ENCODE measurements around the gene ZSCAN18.

- no peak for TF ChIP-seq CTCF (IDR thresholded peaks at IDR 0.05)
- no peak for TF ChIP-seq POLR2A (IDR thresholded peaks at IDR 0.05)
These were observed 44.4 kb downstream of the ZSCAN18 start for GRCh38 chr19:58053480-58054156.

All from esophagus squamous epithelium (tissue), 4 donors.